Stimulated activated effector memory CD8-positive, alpha-beta T cell treated with anti-CD3 and anti-CD28 coated beads, Interleukin-12 subunit alpha, Interleukin-12 subunit beta, amount 100 ng/mL, for 72 hours (primary cell): Measurements from ENCODE around the gene KRT79.

Experiments used
- ATAC-seq: fragments of 150-1000 bp; cut with Tn5 transposase; 2 replicates; pipeline ENCODE4 v1.10.0; 2021
- DNase-seq, 2 donors: peaks; one replicate each; pipeline ENCODE4 v3.0.0; 2021 to 2022; ENCODE audit warnings: low spot score in 2 of 2
- H3K27ac Mint-ChIP-seq: one replicate; pipeline ENCODE4 v1.8.0; 2022; ENCODE audit warnings: mild to moderate bottlenecking, mixed read lengths
- H3K36me3 Mint-ChIP-seq: one replicate; pipeline ENCODE4 v1.8.0; 2022; ENCODE audit warnings: mild to moderate bottlenecking, mixed read lengths
- H3K4me1 Mint-ChIP-seq: one replicate; pipeline ENCODE4 v1.8.0; 2022; ENCODE audit warnings: mixed read lengths
- H3K4me3 Mint-ChIP-seq: one replicate; pipeline ENCODE4 v1.8.0; 2022; ENCODE audit warnings: mild to moderate bottlenecking, mixed read lengths
- H3K9me3 Mint-ChIP-seq: one replicate; pipeline ENCODE4 v1.8.0; 2022; ENCODE audit warnings: mixed read lengths

Gene KRT79

DNA sequence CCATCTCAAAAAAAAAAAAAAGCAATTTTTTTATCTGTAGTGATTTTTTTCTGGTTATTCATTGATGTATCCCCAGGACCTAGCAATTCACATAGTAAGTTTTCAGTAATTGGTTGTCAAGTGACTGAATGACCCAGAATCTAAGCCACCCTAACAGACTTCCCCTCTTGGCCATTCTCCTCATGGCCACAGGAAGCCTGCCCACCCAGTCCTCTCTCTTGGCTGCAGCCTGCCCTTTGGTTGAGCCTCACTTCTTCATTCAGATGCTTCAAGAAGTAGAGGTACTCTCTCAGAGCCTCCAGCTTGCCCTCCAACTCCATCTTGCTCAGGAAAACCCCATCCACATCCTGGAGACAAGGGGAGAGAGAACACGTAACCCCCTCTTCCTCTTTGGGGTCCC, 11.8 kb upstream of the KRT79 start:
- DNase-seq = no peak
- no peak for ATAC-seq
- Mint-ChIP-seq H3K27ac (no peak overlapping the region), H3K9me3 (no peaks in the 10 kb centered on the region), H3K4me3 (no peak overlapping the region), H3K4me1 (peaks cover 15% of the 10 kb centered on the region), H3K36me3 (no peaks in the 10 kb centered on the region)

DNA sequence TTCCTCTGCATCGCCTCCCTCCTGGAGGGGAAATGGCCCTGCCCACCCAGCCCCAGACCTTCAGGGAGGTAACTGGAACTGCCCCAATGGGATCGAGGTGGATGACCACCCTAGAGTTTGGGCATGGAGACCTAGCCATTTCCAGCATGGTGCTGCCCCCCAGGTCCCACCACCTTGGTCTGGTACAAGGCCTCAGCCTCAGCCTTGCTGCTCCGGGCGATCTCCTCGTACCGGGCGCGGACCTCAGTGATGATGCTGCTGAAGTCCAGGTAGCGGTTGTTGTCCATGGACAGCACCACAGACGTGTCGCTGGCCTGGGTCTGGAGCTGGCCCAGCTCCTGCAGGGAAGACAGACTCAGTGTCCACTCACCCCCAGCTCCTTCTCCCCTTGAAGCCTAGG, 10.3 kb upstream of the KRT79 start:
- no peak overlapping the region for H3K4me3 Mint-ChIP-seq
- ATAC-seq (no peak), DNase-seq (no peak)
- no peak overlapping the region for H3K27ac Mint-ChIP-seq
- no peaks in the 10 kb centered on the region for H3K9me3 Mint-ChIP-seq
- H3K36me3 Mint-ChIP-seq = no peaks in the 10 kb centered on the region
- peaks cover 15% of the 10 kb centered on the region for H3K4me1 Mint-ChIP-seq

DNA sequence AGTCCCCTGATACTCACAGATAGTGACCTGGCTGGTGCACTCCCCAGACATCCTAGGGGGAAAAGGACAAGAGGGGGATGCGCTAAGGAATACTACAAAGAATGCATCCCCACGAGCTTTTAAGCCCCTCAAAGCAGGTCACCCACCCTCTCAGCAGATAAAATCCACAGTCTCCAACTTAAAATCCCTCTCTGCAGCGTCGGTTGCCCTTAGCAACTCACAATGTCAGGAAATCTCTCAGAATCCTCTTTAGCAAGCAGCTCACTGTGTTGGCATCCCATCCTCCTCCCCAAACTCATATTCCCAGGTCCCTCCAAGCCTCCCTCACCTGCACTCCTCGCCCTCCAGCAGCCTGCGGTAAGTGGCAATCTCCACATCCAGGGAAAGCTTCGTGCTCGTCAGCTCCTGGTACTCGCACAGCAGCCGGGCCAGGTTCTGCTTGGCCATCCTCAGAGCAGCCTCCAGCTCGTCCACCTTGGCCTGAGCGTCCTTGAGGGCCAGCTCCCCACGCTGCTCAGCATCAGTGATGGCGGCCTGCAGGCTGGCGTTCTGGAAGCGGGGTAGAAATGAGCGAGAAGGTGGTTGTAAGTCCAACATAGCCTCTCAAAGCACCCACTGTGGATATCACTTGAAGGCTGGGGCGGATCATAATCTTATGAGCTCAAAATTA, 5.5 kb upstream of the KRT79 start:
- DNase-seq = no peak
- Mint-ChIP-seq H3K27ac (no peak overlapping the region), H3K36me3 (peaks cover 6% of the 10 kb centered on the region), H3K4me1 (peaks cover 37% of the 10 kb centered on the region), H3K9me3 (no peaks in the 10 kb centered on the region), H3K4me3 (no peak overlapping the region)
- no peak for ATAC-seq

DNA sequence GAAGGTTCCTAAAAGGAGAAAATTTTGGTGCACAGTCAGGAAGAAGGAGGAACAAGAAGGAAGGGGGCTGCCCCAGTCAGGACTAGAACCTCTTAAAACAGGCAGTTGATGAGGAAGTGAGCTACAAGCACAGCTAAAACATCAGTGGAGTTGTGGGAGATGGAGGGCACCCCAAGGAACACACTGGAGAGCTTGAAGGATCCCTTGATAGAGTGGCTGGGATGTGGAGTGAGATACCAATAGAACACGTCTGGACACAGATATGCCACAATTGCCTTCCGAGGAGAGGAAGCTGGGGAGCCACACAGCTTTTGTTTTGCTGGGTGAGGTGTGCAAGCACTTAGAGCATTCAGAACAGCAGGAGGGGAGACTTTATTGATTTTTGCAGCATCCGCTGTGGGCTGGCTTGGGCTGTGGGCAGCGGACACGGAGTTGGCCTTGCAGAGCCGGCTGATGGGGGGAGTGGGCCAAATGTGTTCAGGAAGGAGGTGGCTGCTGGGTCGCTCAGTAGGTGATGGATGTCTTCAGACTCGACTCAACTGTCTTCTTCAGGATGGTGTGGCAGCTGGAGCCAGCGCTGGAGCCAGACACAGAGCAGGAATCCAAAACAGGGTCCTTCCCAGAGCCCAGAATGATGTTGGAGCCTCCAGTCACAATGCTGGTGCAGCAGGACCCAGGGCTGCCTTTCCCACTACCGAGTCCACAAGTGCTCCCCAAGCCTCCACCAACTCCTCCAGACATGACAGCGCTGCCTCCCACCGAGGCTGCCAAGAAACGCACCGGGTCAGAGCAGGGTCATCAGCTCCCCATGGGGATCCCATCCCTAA, 4.7 kb upstream of the KRT79 start:
- Mint-ChIP-seq H3K9me3 (no peaks in the 10 kb centered on the region), H3K4me3 (no peak overlapping the region), H3K27ac (no peak overlapping the region), H3K4me1 (peaks cover 38% of the 10 kb centered on the region), H3K36me3 (peaks cover 6% of the 10 kb centered on the region)
- DNase-seq = no peak
- ATAC-seq = no peak

DNA sequence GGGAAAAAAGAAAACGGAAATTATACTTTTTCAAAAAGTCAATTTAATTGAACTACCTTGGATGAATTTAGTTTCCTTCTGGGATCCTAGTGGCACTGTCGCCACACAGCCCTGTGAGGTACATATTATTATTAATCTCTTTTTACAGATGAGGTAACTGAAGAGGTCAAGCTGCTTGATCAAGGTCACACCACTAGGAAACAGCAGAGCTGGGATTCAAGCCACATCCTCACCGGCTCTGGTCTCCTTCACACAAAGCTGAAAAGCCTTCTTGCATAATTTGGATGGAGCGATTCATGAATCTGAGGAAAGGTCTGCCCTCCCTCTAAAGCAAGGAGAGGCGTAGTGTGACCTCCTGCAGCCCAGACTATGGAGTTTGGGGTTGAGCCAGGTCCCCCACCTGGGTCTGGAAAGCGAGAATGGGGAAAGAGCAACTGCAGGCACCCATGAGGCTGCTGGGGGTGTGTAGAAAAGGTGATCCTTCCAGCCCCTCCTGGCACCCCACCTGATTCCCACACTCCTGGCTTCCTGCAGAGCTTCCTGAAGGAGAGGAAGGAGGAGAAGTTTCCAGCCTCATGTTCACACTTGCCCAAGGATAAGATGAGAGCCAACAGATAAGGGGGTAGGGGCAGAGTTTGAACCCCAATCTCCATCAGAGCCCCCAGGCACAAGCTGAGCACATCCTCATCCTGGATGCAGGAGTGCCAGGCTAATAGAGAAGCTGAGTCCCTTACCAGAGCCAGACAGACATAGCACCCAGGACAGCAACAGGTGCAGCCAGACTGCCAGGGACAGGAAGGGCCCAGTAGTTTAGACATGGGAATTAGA, 3.9 kb upstream of the KRT79 start:
- no peak for DNase-seq
- no peak for ATAC-seq
- Mint-ChIP-seq H3K9me3 (no peaks in the 10 kb centered on the region), H3K27ac (peak overlapping the region; percentile 91), H3K4me1 (peaks cover 38% of the 10 kb centered on the region), H3K36me3 (peaks cover 6% of the 10 kb centered on the region), H3K4me3 (peak overlapping the region; percentile 63)

DNA sequence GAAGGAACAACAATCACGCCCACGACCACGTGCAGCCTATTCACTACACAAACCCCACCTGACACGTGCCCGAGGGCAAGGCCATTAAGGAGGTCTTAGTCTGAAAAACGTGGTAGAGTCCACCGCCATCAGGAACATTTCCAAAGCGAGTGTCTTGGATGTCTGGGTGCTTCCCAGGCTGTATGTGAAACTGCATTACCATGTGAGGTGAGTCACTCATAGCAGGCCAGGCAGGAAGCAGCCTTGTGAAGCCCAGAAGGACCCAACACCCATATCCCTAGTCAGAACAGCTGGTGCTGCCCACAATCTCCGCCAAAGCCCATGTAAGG, 3.3 kb upstream of the KRT79 start:
- peak overlapping the region; percentile 91 for H3K27ac Mint-ChIP-seq
- peak; percentile 35 for ATAC-seq

DNA sequence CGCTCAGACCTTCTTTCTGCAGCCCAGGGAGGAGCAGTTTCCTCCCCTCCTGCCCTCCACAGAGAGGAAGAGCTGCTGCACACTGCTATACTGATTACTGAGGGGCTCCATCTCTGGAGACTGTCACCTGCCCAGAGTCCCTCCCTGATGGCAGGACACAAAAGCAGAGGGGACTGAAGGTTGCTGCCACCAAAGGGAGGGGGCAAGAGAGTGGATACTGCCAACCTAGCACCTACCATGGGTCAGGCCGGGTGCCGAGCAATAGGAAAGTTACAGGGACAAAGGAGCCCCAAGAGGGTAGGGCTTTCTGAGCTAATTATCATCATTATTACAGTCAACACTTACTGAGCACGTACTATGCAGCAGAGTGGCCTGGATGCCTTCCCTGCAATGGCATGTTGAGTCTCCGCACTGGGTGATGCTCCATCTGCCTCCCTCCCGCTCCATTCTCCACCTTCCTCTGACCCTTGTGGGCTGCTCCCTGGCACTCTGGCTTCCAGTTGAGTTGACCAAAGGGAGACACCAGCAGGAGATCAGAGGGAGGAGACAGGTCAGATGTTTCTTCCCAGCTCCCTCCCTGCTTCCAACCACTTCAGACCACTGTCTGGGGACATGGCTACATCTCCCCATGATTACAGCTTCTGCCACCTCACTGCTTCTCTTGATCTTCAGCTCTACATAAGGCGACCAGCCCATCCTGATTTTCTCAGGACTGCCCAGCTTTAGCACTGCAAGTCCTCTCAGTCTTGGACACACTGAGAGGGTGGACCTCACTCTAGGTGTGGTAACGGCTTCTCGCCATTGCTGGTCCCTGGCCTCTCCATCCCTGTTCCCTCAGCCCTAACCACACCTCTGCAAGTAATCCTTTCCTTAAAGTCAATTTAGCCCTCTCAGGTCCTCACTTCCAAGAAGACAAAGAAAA, 2.6 kb upstream of the KRT79 start:
- peaks cover 33% of the 10 kb centered on the region for H3K4me1 Mint-ChIP-seq
- no peak for DNase-seq
- peak overlapping the region; percentile 63 for H3K4me3 Mint-ChIP-seq
- ATAC-seq = no peak
- peaks cover 6% of the 10 kb centered on the region for H3K36me3 Mint-ChIP-seq
- H3K27ac Mint-ChIP-seq = peak overlapping the region; percentile 91
- H3K9me3 Mint-ChIP-seq = no peaks in the 10 kb centered on the region

More for the DNA sequence above, 3.3 kb upstream of the KRT79 start:
- H3K4me1 Mint-ChIP-seq = peaks cover 34% of the 10 kb centered on the region
- DNase-seq = no peak
- H3K9me3 Mint-ChIP-seq = no peaks in the 10 kb centered on the region
- H3K36me3 Mint-ChIP-seq = peaks cover 6% of the 10 kb centered on the region
- peak overlapping the region; percentile 63 for H3K4me3 Mint-ChIP-seq

DNA sequence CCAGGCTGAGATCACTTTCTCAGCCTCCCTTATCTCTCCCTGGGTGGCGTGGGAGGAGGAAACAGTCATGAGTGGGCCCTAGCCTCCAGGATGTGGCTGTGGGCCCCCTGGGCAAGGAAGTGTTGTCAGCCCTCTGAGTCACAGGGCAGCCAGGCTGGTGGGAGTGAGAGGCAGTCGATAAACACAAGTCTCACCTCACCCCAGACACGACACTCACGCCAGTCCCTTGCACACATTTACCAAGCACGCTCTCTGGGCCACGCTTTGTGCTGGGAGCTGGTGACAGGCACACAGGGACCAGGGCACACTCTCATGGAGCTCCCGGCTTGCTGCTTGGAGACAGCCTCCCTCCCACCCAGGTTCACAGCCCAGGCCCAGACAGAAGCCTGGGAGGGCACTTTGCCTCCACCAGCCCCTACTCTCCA, 1.9 kb upstream of the KRT79 start:
- peak overlapping the region; percentile 91 for H3K27ac Mint-ChIP-seq
- no peaks in the 10 kb centered on the region for H3K9me3 Mint-ChIP-seq
- H3K4me3 Mint-ChIP-seq = peak overlapping the region; percentile 63
- ATAC-seq (peak; percentile 98), DNase-seq (peak; percentile 52 to 69)
- peaks cover 6% of the 10 kb centered on the region for H3K36me3 Mint-ChIP-seq
- H3K4me1 Mint-ChIP-seq = peaks cover 33% of the 10 kb centered on the region

DNA sequence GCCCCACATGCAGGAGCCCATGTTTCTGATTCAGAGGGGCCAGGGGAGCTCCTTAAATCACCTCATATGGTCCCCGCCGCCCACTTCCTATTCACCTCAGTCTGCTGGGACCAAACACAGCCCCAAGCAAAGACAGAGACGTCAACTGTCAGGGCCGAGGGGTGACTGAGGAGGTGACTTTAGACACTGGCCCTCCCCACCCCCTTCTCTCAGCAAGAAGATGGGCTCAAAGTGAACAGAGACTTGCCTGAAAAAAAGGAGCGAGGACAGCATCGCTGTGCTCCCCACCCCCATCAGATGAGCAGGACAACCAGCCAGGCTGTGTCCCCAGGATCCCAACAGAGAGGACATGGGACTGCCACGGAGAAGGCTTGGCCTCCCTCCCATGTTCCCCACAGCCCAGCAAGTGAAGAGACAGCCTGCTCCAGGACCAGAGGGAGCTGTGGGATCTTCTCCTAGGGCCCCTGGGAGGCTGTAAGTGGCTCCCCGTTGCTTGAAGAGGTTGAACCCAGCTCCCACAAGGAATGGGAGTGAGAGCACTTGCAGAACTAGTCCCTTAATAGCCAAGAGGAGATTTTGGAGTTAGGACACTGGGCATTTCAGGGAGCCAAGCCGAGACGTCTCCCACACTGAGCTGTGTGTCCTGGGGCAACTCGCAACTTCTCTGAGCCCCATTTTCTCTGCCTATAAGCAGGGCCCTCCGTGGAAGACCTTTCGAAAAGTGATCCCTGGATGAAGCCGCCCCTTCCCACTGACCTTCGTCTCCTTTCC, 1.3 kb upstream of the KRT79 start:
- Mint-ChIP-seq H3K36me3 (peaks cover 6% of the 10 kb centered on the region), H3K4me3 (peak overlapping the region; percentile 63), H3K9me3 (no peaks in the 10 kb centered on the region), H3K27ac (peak overlapping the region; percentile 91), H3K4me1 (peaks cover 33% of the 10 kb centered on the region)
- no peak for ATAC-seq
- DNase-seq = no peak

DNA sequence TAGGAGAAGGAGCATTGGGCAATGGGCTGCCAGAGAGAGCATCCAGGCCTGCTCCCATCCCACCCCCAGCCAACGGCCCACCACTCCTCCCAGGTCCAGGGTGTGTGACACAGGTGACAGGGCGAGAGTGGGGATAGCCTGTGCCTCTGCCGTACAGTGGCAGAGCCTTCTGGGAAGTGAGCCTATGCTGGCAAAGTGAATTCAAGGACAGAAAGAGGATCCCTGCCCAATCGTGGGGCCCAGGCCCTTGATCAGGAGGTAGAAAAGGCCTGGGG, 553 bp upstream of the KRT79 start:
- H3K27ac Mint-ChIP-seq = peak overlapping the region; percentile 91
- H3K4me3 Mint-ChIP-seq = no peak overlapping the region
- no peak for DNase-seq
- no peaks in the 10 kb centered on the region for H3K9me3 Mint-ChIP-seq
- peaks cover 38% of the 10 kb centered on the region for H3K4me1 Mint-ChIP-seq
- ATAC-seq = no peak
- H3K36me3 Mint-ChIP-seq = peaks cover 6% of the 10 kb centered on the region

DNA sequence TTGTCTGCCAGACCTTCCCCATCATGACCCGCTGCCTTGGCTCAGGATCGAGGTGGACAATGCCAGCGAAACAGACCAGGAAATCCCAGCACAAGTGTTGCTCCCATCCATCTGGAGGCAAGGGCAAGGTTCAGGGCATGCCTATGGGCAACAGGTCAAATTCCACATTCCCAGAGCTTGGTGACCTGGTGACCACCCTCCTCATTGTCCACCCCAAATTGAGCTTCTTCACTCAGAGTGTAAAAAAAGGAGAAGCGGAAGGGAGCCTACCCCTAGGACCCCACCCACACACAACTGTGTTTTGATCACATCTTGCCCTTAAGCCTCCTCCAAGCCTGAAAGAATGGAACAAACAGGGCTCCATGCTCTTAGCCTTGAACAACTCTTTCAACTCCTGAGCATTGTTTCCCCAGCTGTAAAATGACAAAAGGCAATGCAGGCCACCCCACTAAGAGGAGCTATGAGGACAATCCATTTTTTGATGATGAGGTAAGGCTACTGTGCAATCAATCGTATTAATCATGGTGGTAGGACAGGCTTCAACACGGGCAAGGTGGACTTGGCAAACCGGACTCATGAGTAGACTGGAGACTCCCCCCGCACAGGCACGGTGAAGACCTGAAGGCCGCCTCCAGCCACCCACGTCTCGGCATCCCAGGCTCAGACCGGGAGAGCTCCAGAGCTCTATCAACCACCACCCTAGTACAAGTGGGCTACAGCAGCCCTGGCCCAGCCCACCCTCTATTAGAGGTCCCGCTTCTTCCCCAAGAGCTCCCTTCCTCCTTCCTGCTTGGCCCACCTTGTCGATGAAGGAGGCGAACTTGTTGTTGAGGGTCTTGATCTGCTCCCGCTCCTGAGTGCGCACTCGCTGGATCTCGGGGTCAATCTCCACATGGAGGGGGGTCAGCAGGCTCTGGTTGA, 866 bp downstream of the KRT79 start:
- Mint-ChIP-seq H3K4me3 (no peak overlapping the region), H3K4me1 (peaks cover 38% of the 10 kb centered on the region), H3K36me3 (peaks cover 6% of the 10 kb centered on the region), H3K27ac (peak overlapping the region; percentile 91), H3K9me3 (no peaks in the 10 kb centered on the region)
- DNase-seq (no peak), ATAC-seq (no peak)

DNA sequence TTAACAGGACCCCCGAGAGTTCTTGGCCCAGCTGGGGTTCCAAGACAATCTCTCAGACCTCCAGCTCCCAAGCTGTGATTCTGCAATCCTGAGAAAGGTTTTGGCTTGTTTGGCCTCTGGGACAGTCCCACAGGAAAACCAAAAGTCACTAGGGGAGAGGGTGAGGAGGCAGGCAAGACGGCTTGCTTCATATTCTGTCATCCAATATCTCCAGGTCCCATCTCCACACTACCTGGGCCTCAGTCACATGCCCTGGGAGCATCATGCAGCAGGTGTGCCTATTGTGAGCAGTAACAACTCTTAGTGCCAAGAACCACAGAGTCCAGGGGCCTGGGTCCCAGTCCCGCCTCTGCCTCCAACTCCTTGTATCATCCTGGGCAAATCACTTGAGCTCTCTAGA, 1.7 kb downstream of the KRT79 start:
- DNase-seq = no peak
- Mint-ChIP-seq H3K4me3 (no peak overlapping the region), H3K4me1 (peaks cover 35% of the 10 kb centered on the region), H3K27ac (peak overlapping the region; percentile 91), H3K9me3 (no peaks in the 10 kb centered on the region), H3K36me3 (peaks cover 6% of the 10 kb centered on the region)
- ATAC-seq = no peak

DNA sequence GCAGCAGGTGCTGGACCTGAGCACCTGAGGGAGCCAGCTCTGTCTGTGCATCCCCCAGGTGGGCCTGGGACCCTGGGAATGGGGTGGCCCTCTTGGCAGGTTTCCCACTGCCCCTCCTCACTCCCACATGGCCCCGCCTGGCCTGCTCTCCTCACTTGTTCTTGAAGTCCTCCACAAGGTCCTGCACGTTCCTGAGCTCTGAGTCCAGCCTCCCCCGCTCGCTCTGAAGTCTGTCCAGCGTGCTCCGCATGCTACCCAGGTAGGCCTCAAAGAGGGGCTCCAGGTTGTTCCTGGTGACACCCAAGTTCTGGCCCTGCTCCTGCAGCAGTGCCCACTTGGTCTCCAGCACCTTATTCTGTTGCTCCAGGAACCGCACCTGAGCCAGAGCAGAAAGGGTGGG, 2.9 kb downstream of the KRT79 start:
- no peaks in the 10 kb centered on the region for H3K9me3 Mint-ChIP-seq
- H3K27ac Mint-ChIP-seq = peak overlapping the region; percentile 3
- peaks cover 23% of the 10 kb centered on the region for H3K4me1 Mint-ChIP-seq

More for the DNA sequence above, 2.9 kb downstream of the KRT79 start:
- no peaks in the 10 kb centered on the region for H3K36me3 Mint-ChIP-seq
- no peak overlapping the region for H3K4me3 Mint-ChIP-seq
- no peak for ATAC-seq
- DNase-seq = no peak
